Right ventricle myocardium superior (tissue), 1 donor: ENCODE data around the gene CHST13. TPM values are rescaled to one million over a fixed set of nuclear protein-coding genes. Genes with fewer than 3 reads are reported as not detected.
A peak's percentile ranks its signal among the peaks of the same experiment; 100 is the strongest.

Experiments
- ATAC-seq: fragments of 200-7000 bp; cut with Tn5 transposase; one replicate; pipeline ENCODE4 v1.9.1; 2020; ENCODE audit warnings: mild to moderate bottlenecking; ENCODE audit not compliant: poor library complexity
- DNase-seq: peaks from one replicate; pipeline ENCODE4 v3.0.0-alpha.2; 2020
- intact Hi-C: fragments of 100-400 bp; cut with DNase I; formaldehyde crosslinking; loops from one replicate; pipeline ENCODE4 v1.11.2; 2022
- total RNA-seq: library from RNA; stranded (reverse); fragmentation: NEBNext Ultra II Directional; extraction: Animal tissue kit (Norgen Biotek cat#: 25700); gene quantifications from one replicate; pipeline ENCODE4 v1.2.1, GENCODE V29; 2021
- donor health status: DM: no; HTN: yes; CAD: no; lungs with severe emphysema.

CHST13 gene
- total RNA-seq, 1 donor from 2014 or later = 0.11 TPM

GRCh38 chr3:126546549-126547239 is 22.7 kb downstream of the CHST13 start:
- ATAC-seq (no peak), DNase-seq (peak; percentile 2)

GRCh38 chr3:126547721-126548120 is 23.8 kb downstream of the CHST13 start:
- intact Hi-C loops = no loop called here
- no peak for DNase-seq
- no peak for ATAC-seq

More at GRCh38 chr3:126546549-126547239, 22.7 kb downstream of the CHST13 start:
- intact Hi-C loops = no loop called here

GRCh38 chr3:126548556-126549466 is 24.9 kb downstream of the CHST13 start:
- ATAC-seq (no peak), DNase-seq (peak; percentile 32)
- intact Hi-C loops = no loop called here

- DNase-seq (no peak), ATAC-seq (peak; percentile 28)
- intact Hi-C loops = no loop called here
Observed at GRCh38 chr3:126549861-126550487, 26.0 kb downstream of the CHST13 start.

- intact Hi-C loops = no loop called here
- ATAC-seq = no peak
- DNase-seq = no peak
Observed at GRCh38 chr3:126550488-126551051, 26.6 kb downstream of the CHST13 start.

GRCh38 chr3:126551121-126551838 is 27.3 kb downstream of the CHST13 start:
- ATAC-seq (peak; percentile 83), DNase-seq (no peak)
- intact Hi-C loops = no loop called here

- no peak for ATAC-seq
- intact Hi-C loops = no loop called here
- DNase-seq = no peak
Observed at GRCh38 chr3:126551839-126552687, 28.1 kb downstream of the CHST13 start.

- DNase-seq = no peak
- ATAC-seq = no peak
- intact Hi-C loops = no loop called here
Observed at GRCh38 chr3:126552688-126553283, 28.8 kb downstream of the CHST13 start.

- ATAC-seq = no peak
- DNase-seq = no peak
- intact Hi-C loops = no loop called here
Observed at GRCh38 chr3:126553284-126554084, 29.5 kb downstream of the CHST13 start.

- ATAC-seq (no peak), DNase-seq (no peak)
- intact Hi-C loops = no loop called here
Observed at GRCh38 chr3:126554560-126555525, 30.9 kb downstream of the CHST13 start.

- no peak for ATAC-seq
- DNase-seq = no peak
- intact Hi-C loops = no loop called here
Observed at GRCh38 chr3:126555795-126556636, 32.1 kb downstream of the CHST13 start.

- DNase-seq (no peak), ATAC-seq (no peak)
- intact Hi-C loops = no loop called here
Observed at GRCh38 chr3:126556637-126557414, 32.9 kb downstream of the CHST13 start.

GRCh38 chr3:126557415-126557745 is 33.4 kb downstream of the CHST13 start:
- ATAC-seq = no peak
- DNase-seq = no peak
- intact Hi-C loops = no loop called here

- intact Hi-C loops = no loop called here
- DNase-seq = no peak
- no peak for ATAC-seq
Observed at GRCh38 chr3:126557761-126558160, 33.8 kb downstream of the CHST13 start.
